ENCODE results near the gene LRPAP1. TPM values are rescaled to one million over a fixed set of nuclear protein-coding genes. Genes with fewer than 3 reads are reported as not detected.
"Not testable (repeated sequence)": the region's sequence is repeated elsewhere in the genome, so short reads cannot be mapped to it uniquely, and the experiment has no call there.

Gene LRPAP1
- total RNA-seq, 2 donors from 2014 or later: 256 to 321 TPM

DNA sequence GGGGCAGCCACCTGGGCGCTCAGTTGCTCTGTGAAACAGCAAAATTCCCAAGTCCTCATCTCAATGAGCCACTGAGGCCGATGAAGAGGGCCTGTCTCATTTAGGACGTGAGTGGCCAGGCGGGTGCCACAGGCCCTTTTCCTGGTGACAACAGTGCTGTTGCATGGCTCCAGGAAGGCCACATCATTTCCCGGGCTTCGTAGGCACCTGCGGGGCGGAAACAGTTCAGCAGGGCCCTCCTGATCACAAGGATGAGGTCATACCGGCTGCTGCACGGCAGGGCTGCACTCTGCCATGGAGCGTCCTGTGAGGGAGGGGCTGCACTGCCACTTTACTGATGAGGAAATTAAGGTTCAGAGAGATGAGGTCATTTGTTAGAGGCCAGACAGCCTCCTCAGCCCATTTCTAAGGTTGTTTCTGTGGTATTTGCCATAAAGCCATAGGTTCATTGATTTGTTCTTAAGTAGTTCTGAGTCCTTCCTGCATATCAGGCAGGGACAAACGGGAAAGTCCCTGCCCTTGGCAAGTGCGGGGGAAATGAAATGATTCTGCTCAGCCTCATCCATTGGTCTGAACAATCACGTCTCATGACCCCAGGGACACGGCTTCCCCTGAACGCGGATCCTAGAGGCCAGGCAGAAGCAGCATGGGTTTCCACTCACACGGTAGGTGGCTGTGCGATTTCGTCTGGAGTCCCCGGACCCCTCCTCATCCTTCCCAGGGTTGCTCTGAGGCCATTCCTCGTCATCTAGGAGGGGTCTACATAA lies 12.2 kb upstream of the LRPAP1 start:
- not testable (repeated sequence) for H3K36me3 ChIP-seq; H3K4me3 ChIP-seq; H3K27me3 ChIP-seq; H3K27ac ChIP-seq; H3K4me1 ChIP-seq; H3K9me3 ChIP-seq; DNase-seq (ENCODE audit: low spot score)

- H3K4me1 ChIP-seq; H3K27me3 ChIP-seq; H3K27ac ChIP-seq; H3K36me3 ChIP-seq; H3K9me3 ChIP-seq; H3K4me3 ChIP-seq; DNase-seq (ENCODE audit: low spot score): not testable (repeated sequence)
Measured at GRCh38 chr4:3543415-3543814, 11.2 kb upstream of the LRPAP1 start.

DNA sequence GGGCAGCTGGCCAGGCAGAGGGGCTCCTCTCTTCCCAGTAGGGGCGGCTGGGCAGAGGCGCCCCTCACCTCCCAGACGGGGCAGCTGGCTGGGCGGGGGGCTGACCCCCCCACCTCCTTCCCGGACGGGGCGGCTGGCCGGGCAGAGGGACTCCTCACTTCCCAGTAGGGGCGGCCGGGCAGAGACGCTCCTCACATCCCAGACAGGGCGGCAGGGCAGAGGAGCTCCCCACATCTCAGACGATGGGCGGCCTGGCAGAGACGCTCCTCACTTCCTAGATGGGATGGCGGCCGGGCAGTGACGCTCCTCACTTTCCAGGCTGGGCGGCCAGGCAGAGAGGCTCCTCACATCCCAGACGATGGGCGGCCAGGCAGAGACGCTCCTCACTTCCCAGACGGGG lies 6.7 kb upstream of the LRPAP1 start:
- not testable (repeated sequence) for H3K4me3 ChIP-seq; H3K27me3 ChIP-seq; H3K36me3 ChIP-seq; DNase-seq (ENCODE audit: low spot score); H3K4me1 ChIP-seq; H3K27ac ChIP-seq; H3K9me3 ChIP-seq

GRCh38 chr4:3535812-3536211 lies 3.6 kb upstream of the LRPAP1 start:
- H3K9me3 ChIP-seq; H3K27me3 ChIP-seq; DNase-seq (ENCODE audit: low spot score); H3K27ac ChIP-seq; H3K36me3 ChIP-seq; H3K4me3 ChIP-seq: not testable (repeated sequence)
- peaks cover 0 to 18% of the 10 kb centered on the region in 2 donors for H3K4me1 ChIP-seq

- H3K27me3 ChIP-seq: no peaks in the 10 kb centered on the region
- no peak overlapping the region for H3K4me3 ChIP-seq
- H3K36me3 ChIP-seq: peaks cover 9% of the 10 kb centered on the region
- no peak for DNase-seq (ENCODE audit: low spot score)
- no peak overlapping the region for H3K27ac ChIP-seq
- TF ChIP-seq, protein P1, sequence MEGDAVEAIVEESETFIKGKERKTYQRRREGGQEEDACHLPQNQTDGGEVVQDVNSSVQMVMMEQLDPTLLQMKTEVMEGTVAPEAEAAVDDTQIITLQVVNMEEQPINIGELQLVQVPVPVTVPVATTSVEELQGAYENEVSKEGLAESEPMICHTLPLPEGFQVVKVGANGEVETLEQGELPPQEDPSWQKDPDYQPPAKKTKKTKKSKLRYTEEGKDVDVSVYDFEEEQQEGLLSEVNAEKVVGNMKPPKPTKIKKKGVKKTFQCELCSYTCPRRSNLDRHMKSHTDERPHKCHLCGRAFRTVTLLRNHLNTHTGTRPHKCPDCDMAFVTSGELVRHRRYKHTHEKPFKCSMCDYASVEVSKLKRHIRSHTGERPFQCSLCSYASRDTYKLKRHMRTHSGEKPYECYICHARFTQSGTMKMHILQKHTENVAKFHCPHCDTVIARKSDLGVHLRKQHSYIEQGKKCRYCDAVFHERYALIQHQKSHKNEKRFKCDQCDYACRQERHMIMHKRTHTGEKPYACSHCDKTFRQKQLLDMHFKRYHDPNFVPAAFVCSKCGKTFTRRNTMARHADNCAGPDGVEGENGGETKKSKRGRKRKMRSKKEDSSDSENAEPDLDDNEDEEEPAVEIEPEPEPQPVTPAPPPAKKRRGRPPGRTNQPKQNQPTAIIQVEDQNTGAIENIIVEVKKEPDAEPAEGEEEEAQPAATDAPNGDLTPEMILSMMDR (IDR thresholded peaks at IDR 0.05): no peak
- no peaks in the 10 kb centered on the region for H3K9me3 ChIP-seq
- H3K4me1 ChIP-seq: peaks cover 0 to 26% of the 10 kb centered on the region in 2 donors
Measured at GRCh38 chr4:3533423-3533820, 1.2 kb upstream of the LRPAP1 start.

GRCh38 chr4:3532751-3533422 lies 665 bp upstream of the LRPAP1 start:
- Histone ChIP-seq H3K4me3 (peak overlapping the region; percentile 95 to 97), H3K9me3 (no peaks in the 10 kb centered on the region), H3K4me1 (peaks cover 0 to 26% of the 10 kb centered on the region in 2 donors), H3K27ac (peak overlapping the region in 1 of 2 donors; percentile 5), H3K27me3 (no peaks in the 10 kb centered on the region), H3K36me3 (peaks cover 11% of the 10 kb centered on the region)
- TF ChIP-seq, protein P1 (IDR thresholded peaks at IDR 0.05): no peak
- no peak for DNase-seq (ENCODE audit: low spot score)

GRCh38 chr4:3531318-3531878 lies 824 bp downstream of the LRPAP1 start:
- DNase-seq (ENCODE audit: low spot score): no peak
- Histone ChIP-seq H3K9me3 (no peaks in the 10 kb centered on the region), H3K27me3 (no peaks in the 10 kb centered on the region), H3K4me1 (peaks cover 0 to 26% of the 10 kb centered on the region in 2 donors), H3K27ac (peak overlapping the region; percentile 74 to 84), H3K4me3 (peak overlapping the region; percentile 95 to 97), H3K36me3 (peaks cover 18% of the 10 kb centered on the region)
- TF ChIP-seq, protein P1 (IDR thresholded peaks at IDR 0.05): no peak
